HG02852 (cell line): ENCODE data around the gene GUCY1A2.
A peak's percentile ranks its signal among the peaks of the same experiment; 100 is the strongest.
"Not testable (repeated sequence)": the region's sequence is repeated elsewhere in the genome, so short reads cannot be mapped to it uniquely, and the experiment has no call there.

Experiments
- ATAC-seq: cut with Tn5 transposase; IDR thresholded peaks from one replicate; pipeline ENCODE4 v1.9.1; 2021; ENCODE audit warnings: mild to moderate bottlenecking, moderate library complexity; ENCODE audit not compliant: unreplicated experiment

GUCY1A2 gene, protein sequence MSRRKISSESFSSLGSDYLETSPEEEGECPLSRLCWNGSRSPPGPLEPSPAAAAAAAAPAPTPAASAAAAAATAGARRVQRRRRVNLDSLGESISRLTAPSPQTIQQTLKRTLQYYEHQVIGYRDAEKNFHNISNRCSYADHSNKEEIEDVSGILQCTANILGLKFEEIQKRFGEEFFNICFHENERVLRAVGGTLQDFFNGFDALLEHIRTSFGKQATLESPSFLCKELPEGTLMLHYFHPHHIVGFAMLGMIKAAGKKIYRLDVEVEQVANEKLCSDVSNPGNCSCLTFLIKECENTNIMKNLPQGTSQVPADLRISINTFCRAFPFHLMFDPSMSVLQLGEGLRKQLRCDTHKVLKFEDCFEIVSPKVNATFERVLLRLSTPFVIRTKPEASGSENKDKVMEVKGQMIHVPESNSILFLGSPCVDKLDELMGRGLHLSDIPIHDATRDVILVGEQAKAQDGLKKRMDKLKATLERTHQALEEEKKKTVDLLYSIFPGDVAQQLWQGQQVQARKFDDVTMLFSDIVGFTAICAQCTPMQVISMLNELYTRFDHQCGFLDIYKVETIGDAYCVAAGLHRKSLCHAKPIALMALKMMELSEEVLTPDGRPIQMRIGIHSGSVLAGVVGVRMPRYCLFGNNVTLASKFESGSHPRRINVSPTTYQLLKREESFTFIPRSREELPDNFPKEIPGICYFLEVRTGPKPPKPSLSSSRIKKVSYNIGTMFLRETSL

DNA sequence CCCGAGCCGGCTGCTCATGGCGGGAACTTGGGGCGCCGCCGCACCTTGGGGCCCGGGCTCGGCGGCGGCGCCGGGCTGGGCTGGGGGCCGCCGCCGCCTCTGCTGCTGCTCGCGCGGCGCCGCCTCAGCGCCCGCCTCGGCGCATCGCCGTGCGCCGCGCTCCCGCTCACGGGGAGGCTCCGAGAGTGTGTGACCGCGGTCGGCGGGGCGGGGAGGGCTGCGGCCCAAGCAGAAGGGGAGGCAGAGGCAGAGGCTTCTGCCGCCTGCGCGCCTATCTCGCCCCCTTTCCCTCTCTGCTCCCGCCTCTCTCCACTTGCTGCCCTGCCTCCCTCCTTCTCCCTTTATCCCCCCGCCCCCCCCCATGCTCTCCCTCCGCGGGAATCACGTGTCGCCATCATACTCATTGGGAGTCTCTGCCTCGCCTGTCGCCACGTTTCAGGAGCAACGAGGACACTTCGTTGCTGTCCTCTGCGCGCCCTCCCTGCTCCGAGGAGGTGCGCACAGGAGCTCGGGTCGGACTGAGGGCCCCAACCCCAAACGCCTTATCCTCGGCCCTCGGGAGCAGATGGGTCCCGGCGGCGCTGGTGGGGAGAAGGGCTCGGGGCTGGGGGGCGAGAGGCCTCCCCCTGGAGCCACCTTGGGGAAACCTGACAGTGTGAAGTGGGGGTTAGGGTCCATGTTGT is at the start of gene GUCY1A2:
TSS of gene GUCY1A2 (minus strand) at position 258 of the 683 bp plus-strand sequence. CDS start 421 bp downstream, outside the sequence.
- peak; percentile 40 for ATAC-seq

DNA sequence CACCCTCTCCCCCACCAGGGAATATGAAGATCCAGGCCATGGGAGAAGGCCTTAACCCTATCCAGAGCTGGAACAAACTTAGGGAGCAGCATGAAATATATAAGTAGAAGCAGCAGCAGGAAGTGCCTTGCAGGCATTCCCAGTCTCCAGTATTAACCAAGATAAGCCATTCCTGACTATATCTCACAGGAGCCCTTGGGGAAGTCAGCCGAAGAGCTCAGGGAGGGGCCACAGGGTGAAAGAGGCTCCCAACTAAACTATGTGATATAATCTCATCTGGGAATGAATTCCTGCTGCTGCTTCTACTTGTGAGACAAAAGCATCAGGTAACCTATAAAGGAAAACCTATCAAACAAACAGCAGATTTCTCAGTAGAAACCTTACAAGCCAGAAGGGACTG is 36.1 kb upstream of the GUCY1A2 start:
- ATAC-seq, result no peak

DNA sequence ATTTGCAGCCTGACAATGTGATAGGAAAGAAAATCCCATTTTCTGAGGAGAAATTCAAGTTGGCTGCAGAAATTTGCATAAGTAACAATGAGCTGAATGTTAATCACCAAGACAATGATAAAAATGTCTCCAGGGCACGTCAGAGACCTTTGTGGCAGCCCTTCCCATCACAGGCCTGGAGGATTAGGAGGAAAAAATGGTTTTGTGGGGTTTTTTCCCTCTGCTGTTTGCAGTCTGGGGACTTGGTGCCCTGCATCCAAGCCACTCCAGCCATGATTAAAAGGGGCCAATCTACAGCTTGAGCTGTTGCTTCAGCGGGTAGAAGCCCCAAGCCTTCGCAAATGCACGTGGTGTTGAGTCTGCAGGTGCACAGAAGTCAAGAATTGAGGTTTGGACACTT is 33.1 kb upstream of the GUCY1A2 start:
- not testable (repeated sequence) for ATAC-seq

DNA sequence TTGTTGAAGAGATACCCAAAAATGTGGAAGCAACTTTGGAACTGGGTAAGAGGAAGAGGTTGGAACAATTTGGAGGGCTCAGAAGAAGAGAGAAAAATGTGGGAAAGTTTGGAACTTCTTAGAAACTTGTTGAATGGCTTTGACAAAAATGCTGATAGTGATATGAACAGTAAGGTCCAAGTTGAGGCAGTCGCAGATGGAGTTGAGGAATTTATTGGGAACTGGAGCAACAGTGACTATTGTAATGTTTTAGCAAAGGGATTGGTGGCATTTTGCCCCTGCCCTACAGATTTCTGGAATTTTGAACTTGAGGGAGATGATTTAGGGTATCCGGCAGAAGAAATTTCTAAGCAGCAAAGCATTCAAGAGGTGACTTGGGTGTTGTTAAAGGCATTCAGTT is 32.6 kb upstream of the GUCY1A2 start:
- not testable (repeated sequence) for ATAC-seq

DNA sequence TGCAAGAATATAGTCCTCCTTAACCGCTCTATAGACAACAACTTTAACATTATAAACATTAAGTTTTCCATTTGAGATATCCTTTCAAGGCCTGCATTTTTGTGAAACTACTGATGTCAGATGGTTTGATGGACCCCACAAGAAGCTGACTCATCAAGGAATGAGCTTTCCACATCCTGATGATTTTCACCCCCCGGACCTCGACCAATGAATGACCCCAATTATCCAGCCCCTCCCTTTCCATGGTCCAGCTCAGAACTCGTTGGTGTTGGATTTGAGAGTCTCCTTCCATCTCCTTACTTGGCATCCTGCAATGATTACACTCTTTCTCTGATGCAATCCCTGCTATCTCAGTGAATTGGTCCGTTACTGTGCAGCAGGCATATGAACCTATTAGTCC is 31.8 kb upstream of the GUCY1A2 start:
- no peak for ATAC-seq

DNA sequence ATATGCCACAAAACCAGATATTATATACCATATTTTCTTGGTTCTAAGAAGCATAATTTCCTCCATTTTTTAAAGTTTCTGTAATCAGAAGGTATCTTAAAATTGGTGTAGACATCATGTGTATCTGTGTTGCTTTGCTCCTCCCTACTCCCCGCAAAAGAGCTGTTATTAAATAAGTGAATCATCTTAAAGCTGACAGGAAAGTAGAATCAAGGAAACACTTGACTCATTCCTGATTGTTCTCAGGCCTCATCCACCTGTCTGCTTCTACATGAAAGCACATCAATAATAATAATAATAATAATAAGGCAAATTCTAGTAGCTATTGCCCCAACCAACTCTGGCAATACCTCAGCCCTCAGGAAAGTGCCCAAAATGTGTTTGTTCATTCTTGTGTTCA is 26.2 kb upstream of the GUCY1A2 start:
- no peak for ATAC-seq

DNA sequence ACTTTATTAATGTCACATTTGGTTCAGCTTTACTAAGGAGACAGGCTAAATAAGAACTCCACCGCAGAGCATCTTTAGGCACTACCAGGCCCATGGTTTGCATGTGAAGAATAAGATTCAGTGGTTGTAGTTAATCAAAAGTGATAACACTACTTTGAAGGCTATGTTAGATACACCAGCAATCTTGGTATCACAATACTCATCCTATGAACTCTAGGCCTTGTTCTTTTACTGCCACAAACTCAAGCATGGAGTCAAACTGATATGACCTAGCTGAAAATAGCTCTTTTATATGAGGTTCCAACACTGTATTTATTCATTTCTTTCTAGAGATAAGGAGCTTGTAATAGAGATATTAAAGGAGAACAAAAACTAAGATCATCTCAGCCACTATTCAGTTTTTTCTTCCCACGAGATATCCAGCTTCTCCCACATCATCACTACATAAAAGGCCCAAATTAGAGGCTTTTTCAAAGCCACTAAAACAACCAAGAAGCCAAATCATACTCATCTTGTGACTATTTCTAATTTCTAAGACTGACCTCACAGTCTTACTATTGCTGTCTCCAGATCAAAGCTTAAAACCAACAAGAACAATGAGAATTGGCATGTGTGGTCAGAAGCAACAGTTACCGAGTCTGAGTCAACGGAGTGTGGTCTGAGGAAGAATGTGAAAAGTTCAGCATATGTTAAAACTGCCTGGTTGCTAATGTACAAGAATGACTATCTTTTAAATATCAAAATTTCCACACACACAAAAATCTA is 25.1 kb upstream of the GUCY1A2 start:
- peak; percentile 85 for ATAC-seq

DNA sequence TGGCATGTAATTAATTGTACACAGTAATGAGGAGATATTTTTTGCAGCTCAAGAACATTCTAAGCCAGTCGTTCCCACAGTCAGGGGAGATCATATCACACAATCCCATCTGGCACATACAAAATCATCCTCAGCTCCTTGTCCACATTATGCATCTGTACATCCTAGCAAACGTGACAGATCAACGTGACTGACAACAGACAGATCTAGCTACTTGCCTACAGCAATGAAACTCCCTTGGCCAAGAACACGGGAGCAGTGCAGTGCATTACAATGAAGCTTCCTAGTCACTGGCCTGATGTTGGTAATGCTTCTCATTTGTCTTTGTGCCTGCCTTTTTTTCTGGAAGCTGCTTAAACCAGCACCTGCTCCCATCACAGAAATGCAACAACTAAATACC is 24.5 kb upstream of the GUCY1A2 start:
- ATAC-seq, result no peak

DNA sequence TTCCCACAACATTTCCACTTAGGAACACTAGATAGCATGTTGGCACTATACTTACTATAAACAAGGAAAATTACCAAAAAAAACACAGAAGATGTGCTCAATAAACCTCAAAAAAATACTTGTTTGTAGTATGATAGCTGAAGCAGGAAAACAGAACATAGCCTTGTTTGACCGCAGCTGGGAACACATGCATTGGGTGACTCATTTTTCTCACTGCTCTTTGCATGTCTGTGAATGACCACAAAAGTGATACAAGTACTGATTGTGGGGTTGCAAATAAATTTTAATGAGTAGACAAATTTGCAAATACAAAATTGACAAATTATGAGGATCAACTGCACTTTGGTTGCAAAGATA is 22.8 kb upstream of the GUCY1A2 start:
- ATAC-seq, result peak; percentile 44

DNA sequence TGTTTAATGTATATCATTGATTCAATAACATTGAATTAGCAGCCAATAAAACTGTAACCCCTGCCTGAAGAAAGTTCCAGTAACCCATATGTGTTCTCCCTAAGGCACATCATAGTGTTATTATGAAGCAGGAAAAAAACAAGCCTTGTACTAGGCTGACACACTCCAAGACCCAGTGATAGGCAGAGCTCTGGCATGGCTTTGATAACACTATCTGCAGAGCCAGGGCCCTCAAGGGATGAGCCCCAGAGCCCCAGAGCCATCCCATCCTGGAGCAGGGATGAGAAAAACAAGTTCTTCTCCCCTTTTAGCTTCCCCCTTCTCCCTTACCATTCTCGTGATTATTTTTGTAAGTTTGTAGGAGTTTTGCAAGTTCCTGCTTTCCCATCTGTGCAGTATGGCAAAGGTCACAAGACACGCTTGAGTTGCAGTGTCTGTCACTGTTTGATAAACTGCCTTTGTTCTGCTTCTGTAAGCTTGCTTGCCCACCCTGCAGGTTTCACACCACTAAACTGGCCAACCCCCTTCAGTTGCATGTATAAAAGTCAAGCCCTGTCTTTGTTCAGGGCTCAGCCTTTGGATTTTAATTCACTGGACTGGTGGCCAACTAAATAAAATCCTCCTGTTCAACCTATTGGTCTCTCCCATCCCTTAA is 22.3 kb upstream of the GUCY1A2 start:
- peak; percentile 30 for ATAC-seq

DNA sequence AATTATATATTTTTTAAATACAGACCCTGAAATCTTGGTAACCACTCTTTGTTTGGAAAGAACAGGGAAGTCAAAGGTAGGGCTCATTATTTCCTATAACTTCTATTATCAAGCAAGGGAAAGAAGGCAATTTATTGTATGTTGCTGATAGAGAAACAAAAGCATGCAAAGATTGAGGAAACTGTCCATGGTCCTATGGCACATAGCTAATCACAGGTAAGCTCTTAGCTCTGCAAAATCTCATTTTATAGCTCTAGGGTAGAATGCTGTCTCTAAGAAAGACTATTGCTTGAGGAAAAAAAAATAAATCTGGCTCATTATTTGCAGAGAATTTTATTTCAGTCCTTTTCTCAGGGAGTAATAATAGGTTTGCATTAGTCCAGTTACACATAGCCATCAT is 7.4 kb upstream of the GUCY1A2 start:
- ATAC-seq, result no peak

DNA sequence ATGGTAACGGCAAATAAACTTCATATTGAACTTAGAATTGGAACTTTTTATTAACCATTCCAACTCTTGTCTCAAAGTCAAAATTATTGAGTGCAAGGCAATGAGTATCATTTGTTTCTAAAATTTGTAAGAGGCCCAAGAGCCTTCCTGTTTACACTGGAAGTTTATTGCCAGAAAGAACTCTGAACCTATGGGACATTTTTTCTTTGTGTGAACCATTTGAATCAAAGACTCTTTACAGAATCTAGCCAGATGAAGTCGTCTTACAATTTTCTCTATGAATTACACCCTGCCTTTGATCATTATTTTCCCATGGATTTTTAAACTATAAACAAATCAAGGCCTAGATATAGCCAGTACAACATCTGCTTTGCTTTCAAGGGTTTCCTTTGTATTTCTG is 2.3 kb upstream of the GUCY1A2 start:
- no peak for ATAC-seq

DNA sequence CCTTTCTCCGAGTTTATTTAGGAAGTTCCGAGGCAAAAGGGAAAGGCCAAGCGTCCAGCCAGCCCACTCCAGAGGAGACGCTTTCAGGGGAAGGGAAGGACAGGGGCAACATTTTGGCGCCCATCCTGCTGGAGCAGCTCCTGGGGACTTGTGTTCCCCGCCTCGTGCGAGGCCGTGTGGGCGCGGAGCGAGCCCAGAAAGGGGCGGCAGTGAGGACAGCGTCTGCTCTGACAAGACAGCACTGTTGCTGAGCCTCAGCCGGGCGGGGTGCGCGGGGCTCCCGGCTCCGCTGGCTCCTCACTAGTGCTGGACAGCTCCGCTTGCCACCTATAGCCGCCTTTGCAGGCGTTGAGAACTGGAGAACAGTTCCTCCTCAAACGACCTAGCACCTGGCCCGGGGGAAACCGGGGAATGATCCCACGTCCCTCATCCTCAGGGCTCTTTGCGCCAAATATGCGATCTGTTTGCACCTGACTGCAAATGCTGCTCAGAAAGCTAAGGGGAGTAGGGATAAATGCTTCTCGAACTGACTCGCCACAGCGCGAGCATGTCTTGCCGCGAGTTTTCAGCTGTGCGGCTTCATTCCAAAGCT is 722 bp upstream of the GUCY1A2 start:
- ATAC-seq, result no peak

DNA sequence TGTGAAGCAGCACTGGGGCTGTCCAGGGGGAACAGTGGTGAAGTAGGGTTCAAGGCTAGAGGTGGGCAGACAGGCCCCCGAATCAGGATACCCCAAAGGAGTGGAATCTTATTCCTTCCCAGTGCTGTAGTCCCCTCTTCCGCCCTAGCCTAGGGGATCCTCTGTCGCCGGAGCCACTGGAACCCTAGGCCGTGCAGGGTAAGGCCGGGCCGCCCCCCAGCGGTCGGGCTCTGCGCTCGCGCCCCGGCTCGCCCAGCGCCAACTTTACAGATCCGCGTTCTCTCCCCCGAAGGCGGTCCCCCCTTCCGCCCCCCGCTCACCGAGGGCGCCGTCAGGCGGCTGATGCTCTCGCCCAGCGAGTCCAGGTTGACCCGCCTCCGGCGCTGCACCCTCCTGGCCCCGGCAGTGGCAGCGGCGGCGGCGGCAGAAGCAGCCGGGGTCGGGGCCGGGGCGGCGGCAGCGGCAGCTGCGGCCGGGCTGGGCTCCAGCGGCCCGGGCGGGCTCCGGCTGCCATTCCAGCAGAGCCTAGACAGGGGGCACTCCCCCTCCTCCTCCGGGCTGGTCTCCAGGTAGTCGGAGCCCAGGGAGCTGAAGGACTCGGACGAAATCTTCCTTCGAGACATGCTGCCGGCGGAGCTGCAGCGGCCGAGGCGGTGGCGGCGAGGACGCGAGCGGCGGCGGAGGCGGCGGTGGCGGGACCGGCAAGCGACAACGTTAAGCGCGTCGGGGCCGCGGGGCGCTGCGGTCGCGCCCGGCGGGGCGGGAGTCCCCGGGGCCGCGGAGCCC is 650 bp downstream of the GUCY1A2 start:
- peak; percentile 72 for ATAC-seq

DNA sequence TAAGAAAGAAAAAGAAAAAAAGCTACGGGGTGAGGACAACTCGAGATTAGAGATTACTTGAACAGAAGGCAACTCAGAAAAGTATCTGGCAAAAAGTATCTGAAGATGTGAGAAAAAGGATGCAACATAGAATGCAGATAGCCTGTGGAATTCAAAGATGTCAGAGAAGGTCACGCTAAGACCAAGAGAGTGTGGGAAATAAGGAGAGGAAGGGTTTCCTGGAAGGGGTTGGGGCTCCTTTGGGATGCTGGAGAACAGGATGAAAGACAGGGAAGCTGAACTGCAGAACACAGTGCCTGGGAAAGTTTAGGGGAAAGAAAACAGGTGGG is 1.2 kb downstream of the GUCY1A2 start:
- ATAC-seq, result no peak

DNA sequence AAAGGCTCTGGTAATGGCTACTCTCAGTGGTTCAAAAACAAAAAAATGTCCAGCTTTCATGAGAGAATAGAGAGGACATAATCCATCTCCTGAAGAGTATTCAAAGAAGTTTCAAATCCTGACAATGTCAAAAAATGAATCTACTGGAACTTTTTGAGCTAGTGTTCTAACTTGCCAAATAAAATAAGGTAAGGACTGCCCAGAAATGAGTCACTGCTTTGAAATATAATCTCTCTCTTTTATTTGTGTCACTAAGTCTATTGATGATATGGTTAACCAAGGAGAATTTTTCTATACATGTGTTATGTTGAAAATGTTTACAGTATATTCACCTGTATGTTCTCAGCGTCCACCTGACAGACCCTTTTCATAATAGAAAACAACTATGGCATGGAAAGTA is 3.4 kb downstream of the GUCY1A2 start:
- no peak for ATAC-seq

DNA sequence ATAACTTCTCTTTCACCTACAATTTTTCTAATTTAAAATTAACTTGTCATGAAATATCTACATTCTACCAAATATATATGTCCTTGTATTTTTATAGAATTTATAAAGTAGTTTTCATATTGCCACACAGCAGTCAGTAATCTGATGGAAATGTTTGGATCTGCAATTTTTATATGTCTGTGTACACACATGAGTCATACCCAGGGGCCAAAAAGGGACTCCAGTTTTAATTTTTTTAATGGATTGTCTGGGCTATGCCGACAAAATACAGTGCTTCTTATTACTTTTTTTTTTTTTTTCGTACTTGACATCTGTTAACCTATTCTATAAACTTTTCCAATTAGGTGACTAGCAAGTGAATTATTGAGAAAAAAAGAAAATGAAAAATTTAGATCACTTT is 6.3 kb downstream of the GUCY1A2 start:
- no peak for ATAC-seq

DNA sequence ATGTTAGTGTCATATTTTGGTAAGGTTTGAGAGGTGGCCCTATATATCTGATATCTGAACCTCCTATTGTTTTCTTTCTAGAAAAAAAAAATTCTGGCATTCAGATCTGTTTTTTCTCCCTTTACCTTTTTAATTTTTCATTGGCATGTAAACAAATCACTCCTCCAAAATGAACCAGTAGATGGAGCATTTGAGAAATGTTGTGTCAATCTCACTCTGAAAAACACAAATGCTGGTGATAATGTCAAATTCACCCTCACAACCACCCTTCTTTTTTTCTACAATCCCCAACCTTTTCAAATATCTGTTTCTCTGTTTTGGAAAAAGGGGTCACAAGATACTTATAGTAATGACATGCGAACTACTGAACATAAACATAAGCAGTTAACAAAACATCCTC is 9.1 kb downstream of the GUCY1A2 start:
- ATAC-seq, result no peak

DNA sequence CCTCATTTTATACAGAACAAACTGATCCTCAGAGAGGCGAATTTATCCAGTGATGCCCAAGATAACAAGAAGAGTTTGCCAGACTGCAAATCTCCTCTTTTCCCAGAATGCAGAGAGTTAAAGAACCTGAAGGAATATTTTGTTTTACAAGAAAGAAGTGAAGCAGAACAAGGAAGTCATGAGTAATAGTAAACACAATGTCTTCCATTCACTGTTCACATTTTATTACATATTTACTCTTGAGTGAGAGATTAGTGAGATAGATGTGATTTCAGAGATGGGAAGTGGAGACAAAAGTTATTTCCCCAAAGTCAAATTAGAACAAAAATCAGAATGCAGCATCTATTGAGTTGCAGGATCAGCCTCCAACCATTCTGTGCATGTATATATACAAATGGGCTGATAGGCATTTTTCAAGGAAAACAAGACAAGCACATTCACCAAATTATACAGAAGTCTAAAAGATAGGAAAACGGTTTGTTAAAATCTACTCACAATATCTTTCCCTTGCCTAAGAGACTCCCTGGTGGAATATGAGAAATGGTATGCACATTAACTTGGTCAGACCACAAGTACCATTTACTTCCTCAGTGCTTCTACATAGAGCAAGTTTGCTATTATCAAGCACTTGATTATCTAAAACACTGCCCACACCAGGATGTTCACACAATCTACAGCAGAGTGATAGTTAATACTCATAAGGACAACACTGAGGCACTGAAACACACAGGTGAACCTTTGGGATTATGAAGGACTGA is 12.0 kb downstream of the GUCY1A2 start:
- ATAC-seq, result no peak
